Measurements from ENCODE around the gene SCIN. TPM values are rescaled to one million over a fixed set of nuclear protein-coding genes. Genes with fewer than 3 reads are reported as not detected.
A peak's percentile ranks its signal among the peaks of the same experiment; 100 is the strongest.
"Not testable (repeated sequence)": the region's sequence is repeated elsewhere in the genome, so short reads cannot be mapped to it uniquely, and the experiment has no call there.

The SCIN gene
- total RNA-seq, 2 experiments from 2014 or later: 0.05 to 0.36 TPM

- Mint-ChIP-seq H3K27ac (peak overlapping the region; percentile 92), H3K36me3 (ENCODE audit: low read depth) (peaks cover 3% of the 10 kb centered on the region), H3K9me3 (no peaks in the 10 kb centered on the region), H3K27me3 (ENCODE audit: low read depth) (no peaks in the 10 kb centered on the region), H3K4me3 (peak overlapping the region; percentile 96), H3K4me1 (ENCODE audit: low read depth) (peaks cover 26% of the 10 kb centered on the region)
- CTCF ChIA-PET: interaction anchor here (0.8 to 1.9 kb wide), 10 partner anchors 9 to 572 kb away, joined by 3 to 11 read pairs (median 3); no protein-coding TSS in a partner anchor
- intact Hi-C loops (cut with micrococcal nuclease): loop anchor here (1.0 to 2.0 kb wide), 7 partner anchors 44 to 576 kb away; partner anchors contain the start of gene VWDE
- DNase-seq: no peak
Observed at GRCh38 chr7:12687718-12688171, 117.2 kb downstream of the SCIN start.

GRCh38 chr7:12688485-12689170 is 118.1 kb downstream of the SCIN start:
- DNase-seq; intact Hi-C loops (cut with micrococcal nuclease); H3K27ac Mint-ChIP-seq; H3K9me3 Mint-ChIP-seq; H3K27me3 Mint-ChIP-seq (ENCODE audit: low read depth); CTCF ChIA-PET; H3K36me3 Mint-ChIP-seq (ENCODE audit: low read depth): not testable (repeated sequence)
- Mint-ChIP-seq H3K4me3 (peak overlapping the region; percentile 96), H3K4me1 (ENCODE audit: low read depth) (peaks cover 28% of the 10 kb centered on the region)

GRCh38 chr7:12689451-12689850 is 118.9 kb downstream of the SCIN start:
- intact Hi-C loops (cut with micrococcal nuclease): no loop called here
- H3K27ac Mint-ChIP-seq: no peak overlapping the region

GRCh38 chr7:12690041-12690878 is 119.7 kb downstream of the SCIN start:
- peaks cover 33% of the 10 kb centered on the region for H3K4me1 Mint-ChIP-seq (ENCODE audit: low read depth)

More at GRCh38 chr7:12689451-12689850, 118.9 kb downstream of the SCIN start:
- CTCF ChIA-PET: interaction anchor here (0.5 to 1.1 kb wide), 2 partner anchors 573 to 1478 kb away, joined by 3 to 5 read pairs; no protein-coding TSS in a partner anchor
- Mint-ChIP-seq H3K36me3 (ENCODE audit: low read depth) (peaks cover 4% of the 10 kb centered on the region), H3K9me3 (no peaks in the 10 kb centered on the region), H3K4me3 (no peak overlapping the region), H3K4me1 (ENCODE audit: low read depth) (peaks cover 31% of the 10 kb centered on the region), H3K27me3 (ENCODE audit: low read depth) (no peaks in the 10 kb centered on the region)
- no peak for DNase-seq

GRCh38 chr7:12691388-12691787 is 120.9 kb downstream of the SCIN start:
- H3K9me3 Mint-ChIP-seq; H3K36me3 Mint-ChIP-seq (ENCODE audit: low read depth); DNase-seq; intact Hi-C loops (cut with micrococcal nuclease); H3K4me3 Mint-ChIP-seq; H3K27me3 Mint-ChIP-seq (ENCODE audit: low read depth); H3K27ac Mint-ChIP-seq: not testable (repeated sequence)
- peaks cover 25% of the 10 kb centered on the region for H3K4me1 Mint-ChIP-seq (ENCODE audit: low read depth)
- CTCF ChIA-PET: interaction anchor here (1.7 kb wide), 1 partner anchor 10 kb away, joined by 4 read pairs; no protein-coding TSS in a partner anchor

More at GRCh38 chr7:12690041-12690878, 119.7 kb downstream of the SCIN start:
- intact Hi-C loops (cut with micrococcal nuclease): no loop called here
- Mint-ChIP-seq H3K27me3 (ENCODE audit: low read depth) (no peaks in the 10 kb centered on the region), H3K9me3 (no peaks in the 10 kb centered on the region), H3K27ac (no peak overlapping the region), H3K4me3 (no peak overlapping the region), H3K36me3 (ENCODE audit: low read depth) (peaks cover 4% of the 10 kb centered on the region)
- CTCF ChIA-PET: interaction anchor here (0.6 to 1.7 kb wide), 3 partner anchors 12 to 996 kb away, joined by 3 to 5 read pairs (median 4); no protein-coding TSS in a partner anchor
- DNase-seq: no peak

- H3K27me3 Mint-ChIP-seq (ENCODE audit: low read depth): no peaks in the 10 kb centered on the region
- H3K9me3 Mint-ChIP-seq: no peaks in the 10 kb centered on the region
- no peak for DNase-seq
- intact Hi-C loops (cut with micrococcal nuclease): no loop called here
- peaks cover 25% of the 10 kb centered on the region for H3K4me1 Mint-ChIP-seq (ENCODE audit: low read depth)
- peaks cover 4% of the 10 kb centered on the region for H3K36me3 Mint-ChIP-seq (ENCODE audit: low read depth)
- CTCF ChIA-PET: no interaction called here
- H3K4me3 Mint-ChIP-seq: no peak overlapping the region
- H3K27ac Mint-ChIP-seq: no peak overlapping the region
Observed at GRCh38 chr7:12692035-12692434, 121.5 kb downstream of the SCIN start.

GRCh38 chr7:12692479-12693259 is 122.1 kb downstream of the SCIN start:
- CTCF ChIA-PET: no interaction called here
- no peak for DNase-seq
- no peak overlapping the region for H3K4me3 Mint-ChIP-seq
- peaks cover 23% of the 10 kb centered on the region for H3K4me1 Mint-ChIP-seq (ENCODE audit: low read depth)
- no peak overlapping the region for H3K27ac Mint-ChIP-seq
- no peaks in the 10 kb centered on the region for H3K9me3 Mint-ChIP-seq
- H3K27me3 Mint-ChIP-seq (ENCODE audit: low read depth): no peaks in the 10 kb centered on the region
- peaks cover 1% of the 10 kb centered on the region for H3K36me3 Mint-ChIP-seq (ENCODE audit: low read depth)
- intact Hi-C loops (cut with micrococcal nuclease): no loop called here

- peaks cover 8% of the 10 kb centered on the region for H3K4me1 Mint-ChIP-seq (ENCODE audit: low read depth)
- no peak overlapping the region for H3K4me3 Mint-ChIP-seq
- no peaks in the 10 kb centered on the region for H3K9me3 Mint-ChIP-seq
- no peak overlapping the region for H3K27ac Mint-ChIP-seq
- no peaks in the 10 kb centered on the region for H3K27me3 Mint-ChIP-seq (ENCODE audit: low read depth)
- intact Hi-C loops (cut with micrococcal nuclease): no loop called here
- H3K36me3 Mint-ChIP-seq (ENCODE audit: low read depth): peaks cover 1% of the 10 kb centered on the region
- CTCF ChIA-PET: no interaction called here
- no peak for DNase-seq
Observed at GRCh38 chr7:12694817-12695216, 124.3 kb downstream of the SCIN start.

GRCh38 chr7:12695965-12696364 is 125.4 kb downstream of the SCIN start:
- no peak overlapping the region for H3K4me3 Mint-ChIP-seq
- CTCF ChIA-PET: interaction anchor here (0.7 to 2.6 kb wide), 3 partner anchors 9 to 612 kb away, joined by 3 to 11 read pairs (median 3); partner anchors contain the start of gene ARL4A
- no peaks in the 10 kb centered on the region for H3K27me3 Mint-ChIP-seq (ENCODE audit: low read depth)
- H3K27ac Mint-ChIP-seq: no peak overlapping the region
- no peaks in the 10 kb centered on the region for H3K9me3 Mint-ChIP-seq
- H3K36me3 Mint-ChIP-seq (ENCODE audit: low read depth): peaks cover 1% of the 10 kb centered on the region
- peaks cover 7% of the 10 kb centered on the region for H3K4me1 Mint-ChIP-seq (ENCODE audit: low read depth)
- intact Hi-C loops (cut with micrococcal nuclease): no loop called here
- DNase-seq: no peak

- H3K27me3 Mint-ChIP-seq (ENCODE audit: low read depth): no peaks in the 10 kb centered on the region
- H3K4me3 Mint-ChIP-seq: no peak overlapping the region
- intact Hi-C loops (cut with micrococcal nuclease): no loop called here
- CTCF ChIA-PET: no interaction called here
- peaks cover 3% of the 10 kb centered on the region for H3K4me1 Mint-ChIP-seq (ENCODE audit: low read depth)
- DNase-seq: no peak
- peaks cover 4% of the 10 kb centered on the region for H3K36me3 Mint-ChIP-seq (ENCODE audit: low read depth)
- peaks cover 9% of the 10 kb centered on the region for H3K9me3 Mint-ChIP-seq
- H3K27ac Mint-ChIP-seq: no peak overlapping the region
Observed at GRCh38 chr7:12699299-12699698, 128.8 kb downstream of the SCIN start.

- H3K9me3 Mint-ChIP-seq: peaks cover 9% of the 10 kb centered on the region
- DNase-seq: no peak
- intact Hi-C loops (cut with micrococcal nuclease): loop anchor here (1.0 kb wide), 1 partner anchor 14 kb away; no protein-coding TSS in a partner anchor
- H3K4me3 Mint-ChIP-seq: no peak overlapping the region
- CTCF ChIA-PET: interaction anchor here (0.6 to 1.6 kb wide), 2 partner anchors 11 to 287 kb away, joined by 4 to 5 read pairs; no protein-coding TSS in a partner anchor
- peaks cover 4% of the 10 kb centered on the region for H3K36me3 Mint-ChIP-seq (ENCODE audit: low read depth)
- H3K27me3 Mint-ChIP-seq (ENCODE audit: low read depth): no peaks in the 10 kb centered on the region
- no peak overlapping the region for H3K27ac Mint-ChIP-seq
- no peaks in the 10 kb centered on the region for H3K4me1 Mint-ChIP-seq (ENCODE audit: low read depth)
Observed at GRCh38 chr7:12701433-12701832, 130.9 kb downstream of the SCIN start.

Data from activated naive CD4-positive, alpha-beta T cell treated with anti-CD3 and anti-CD28 coated beads for 36 hours (primary cell).